ENCODE data around the gene CENPU.
"Not testable (repeated sequence)": the region's sequence is repeated elsewhere in the genome, so short reads cannot be mapped to it uniquely, and the experiment has no call there.

The CENPU gene

DNA sequence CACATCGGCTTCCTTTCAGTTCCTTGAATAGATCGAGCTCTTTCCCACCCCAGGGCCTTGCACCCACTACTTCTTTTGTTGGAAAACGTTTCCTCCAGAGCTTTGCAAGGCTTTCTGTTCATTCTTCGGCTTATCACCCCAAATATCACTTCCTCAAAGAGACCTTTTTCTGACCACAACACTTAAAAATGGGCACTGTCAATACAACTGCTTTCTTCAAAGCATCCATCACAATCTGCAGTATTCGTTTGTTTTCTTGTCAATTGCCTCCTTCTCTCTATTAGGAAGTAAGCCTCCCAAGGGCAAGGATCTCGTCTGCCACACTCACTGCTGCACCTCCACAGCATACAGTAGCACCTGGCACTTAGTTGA is 17.7 kb upstream of the CENPU start:
- no peak for DNase-seq

DNA sequence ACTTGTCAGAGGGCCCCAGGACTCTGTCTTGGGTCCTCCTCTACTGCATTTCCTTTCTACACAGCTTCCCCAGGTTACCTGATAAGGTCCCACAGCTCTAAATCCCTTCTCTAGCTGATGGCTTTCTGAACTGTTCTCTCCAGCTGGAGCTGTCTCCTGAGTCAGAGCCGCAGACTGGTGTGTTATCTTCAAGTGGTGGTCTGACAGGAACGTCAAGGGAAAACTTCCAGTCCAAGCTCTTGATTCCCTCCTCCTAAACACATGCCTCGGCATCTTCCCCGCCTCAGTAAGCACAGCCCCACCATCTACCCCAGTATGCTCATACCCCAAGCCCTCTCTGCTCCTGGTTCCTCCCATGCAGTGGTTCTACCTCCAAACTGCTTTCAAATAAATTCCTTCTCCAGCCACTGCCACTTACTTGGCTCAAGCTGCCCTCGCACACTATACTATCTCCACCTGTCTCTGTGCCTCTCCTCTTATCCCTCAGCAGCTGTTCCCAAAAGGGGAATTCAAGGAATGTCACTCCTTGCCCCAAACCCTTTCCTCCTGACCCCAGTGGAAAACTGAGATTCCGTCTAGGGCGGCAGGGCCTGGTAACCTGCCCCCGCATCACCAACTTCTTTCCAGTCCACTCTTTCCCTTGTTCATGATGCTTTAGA is 17.2 kb upstream of the CENPU start:
- no peak for DNase-seq

DNA sequence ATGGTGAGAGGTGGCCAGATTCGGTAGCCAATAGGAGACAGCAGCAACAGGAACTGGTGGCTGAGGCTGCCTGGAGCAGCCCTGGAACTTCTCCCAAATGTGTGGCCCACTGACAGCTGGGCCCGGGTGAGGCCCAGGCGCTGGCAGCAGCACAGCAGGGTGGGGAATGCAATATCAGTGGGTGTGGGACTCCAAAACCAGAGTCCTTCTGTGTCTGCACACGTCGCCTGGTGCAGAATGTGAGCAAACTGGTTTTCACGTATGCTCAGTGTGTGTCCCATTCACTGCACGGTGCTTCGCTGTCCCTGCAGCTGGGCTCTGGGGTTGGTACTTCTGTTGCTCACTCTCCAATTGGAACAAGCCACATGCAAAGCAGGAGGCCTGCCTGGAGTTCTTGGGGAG is 14.4 kb upstream of the CENPU start:
- no peak for DNase-seq

DNA sequence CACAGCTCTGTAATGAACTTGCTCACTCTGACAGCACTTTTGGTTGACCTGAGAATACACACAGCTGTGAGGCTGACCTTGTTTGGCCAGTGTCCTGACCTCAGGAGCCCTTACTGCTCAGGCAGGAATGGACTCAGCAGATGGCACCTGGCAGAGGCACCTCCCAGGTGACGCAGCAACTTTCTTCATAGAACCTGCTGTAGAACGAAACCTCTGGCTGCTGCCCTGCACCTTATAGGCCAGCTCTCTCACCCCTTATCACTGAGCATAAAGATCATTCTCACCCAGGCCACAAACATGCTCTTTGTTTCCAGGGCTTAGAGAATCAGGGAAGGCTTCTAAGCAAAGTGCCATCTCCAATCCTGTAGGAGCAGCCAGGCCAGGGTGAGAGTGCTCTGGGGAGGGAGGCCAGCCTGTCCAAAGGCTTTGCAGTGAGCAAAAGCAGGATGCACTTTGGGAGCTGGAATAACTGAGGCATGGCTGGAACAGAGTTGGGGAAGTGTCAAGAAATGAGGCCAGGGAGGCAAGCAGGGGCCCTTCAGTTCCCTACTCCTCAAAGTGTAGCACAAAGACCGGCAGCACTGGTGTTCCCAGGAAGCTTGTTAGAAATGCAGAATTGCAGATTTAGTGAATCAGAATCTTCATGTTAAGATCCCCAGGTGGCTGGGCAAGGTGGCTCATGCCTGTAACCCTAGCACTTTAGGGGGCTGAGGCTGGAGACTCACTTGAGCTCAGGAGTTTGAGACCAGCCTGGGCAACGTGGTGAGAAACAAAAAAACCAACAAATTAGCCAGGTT is 13.3 kb upstream of the CENPU start:
- DNase-seq: no peak

DNA sequence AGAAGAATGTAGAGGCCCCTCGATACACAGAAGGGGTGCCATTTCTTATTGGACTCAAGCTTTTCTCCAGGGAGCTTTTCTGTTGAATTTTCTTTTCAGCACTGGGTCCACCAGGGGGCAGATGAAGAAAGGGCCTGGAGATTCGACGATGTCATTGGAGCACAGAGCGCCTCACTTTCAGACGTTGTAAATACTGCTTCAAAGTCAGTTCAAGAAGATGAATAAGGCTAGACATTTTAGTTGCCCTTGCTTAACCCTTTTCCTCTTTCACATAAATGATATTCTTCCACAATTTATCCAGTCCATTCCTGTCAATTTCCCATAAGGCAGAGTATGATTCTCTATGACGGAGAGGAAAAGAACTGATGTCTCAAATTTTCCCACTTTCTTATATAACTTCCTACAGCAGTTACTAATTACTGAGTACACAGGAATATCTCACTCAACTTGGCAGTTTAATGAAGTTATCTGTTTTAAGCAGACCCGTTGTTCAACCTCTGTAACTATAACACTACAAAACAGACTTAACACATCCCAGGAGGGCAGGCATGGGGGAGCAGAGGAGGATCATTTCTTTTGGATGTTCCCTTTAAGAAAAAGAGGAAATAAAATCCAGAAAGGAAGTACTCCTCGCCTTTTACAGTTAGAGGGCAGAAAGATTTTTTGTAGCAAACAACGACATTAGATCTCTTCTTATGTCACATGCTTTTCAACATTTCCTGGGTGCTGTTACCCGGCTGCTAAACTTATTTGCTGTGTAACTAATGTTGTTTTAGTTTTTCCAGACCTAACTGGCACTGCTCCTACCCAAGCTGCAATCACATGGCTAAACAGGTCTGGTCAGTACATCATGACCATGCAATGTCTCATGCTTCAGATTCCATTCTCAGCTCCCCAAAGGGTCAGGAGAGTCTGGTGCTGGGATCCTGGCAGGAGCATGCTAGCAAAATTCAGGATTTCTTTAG is 12.2 kb upstream of the CENPU start:
- peak in 1 of 2 donors; percentile 81 for DNase-seq

DNA sequence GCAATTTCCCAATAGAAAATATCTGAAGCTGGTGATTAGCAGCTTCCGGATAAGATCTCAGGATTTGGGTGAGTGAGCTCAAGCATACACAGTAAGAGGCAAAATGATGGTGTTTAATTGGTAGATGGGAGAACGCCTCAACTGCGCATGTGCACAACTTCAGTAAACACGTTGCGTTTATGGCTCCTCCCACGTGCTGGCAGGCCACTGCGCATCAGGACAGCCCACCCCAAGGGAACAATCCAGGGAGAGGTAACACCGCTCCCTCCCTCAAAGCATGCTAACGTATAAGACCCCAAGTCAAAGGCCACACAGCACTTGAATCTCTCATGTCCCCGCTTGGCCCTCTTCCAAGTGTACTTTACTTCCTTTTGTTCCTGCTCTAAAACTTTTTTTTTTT is 10.3 kb upstream of the CENPU start:
- DNase-seq: no peak

DNA sequence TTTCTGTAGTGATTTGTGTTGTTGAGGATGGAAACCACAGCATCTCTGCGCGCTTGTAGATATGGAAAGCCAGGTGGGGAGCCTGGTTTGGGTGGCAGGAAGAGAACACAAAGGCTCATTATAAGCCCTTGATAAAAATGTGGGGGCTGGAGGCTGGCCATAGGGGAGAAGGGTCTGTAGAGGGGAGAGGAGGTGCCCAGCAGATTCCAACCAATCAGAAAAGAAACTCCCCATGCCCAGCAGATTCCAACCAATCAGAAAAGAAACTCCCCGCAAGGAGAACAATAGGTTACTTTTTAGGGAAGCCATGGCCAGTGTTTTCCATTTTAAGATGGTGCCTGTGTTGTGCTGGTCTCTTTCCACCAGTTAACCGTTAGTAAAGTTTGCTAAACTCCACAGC is 9.8 kb upstream of the CENPU start:
- DNase-seq: no peak

DNA sequence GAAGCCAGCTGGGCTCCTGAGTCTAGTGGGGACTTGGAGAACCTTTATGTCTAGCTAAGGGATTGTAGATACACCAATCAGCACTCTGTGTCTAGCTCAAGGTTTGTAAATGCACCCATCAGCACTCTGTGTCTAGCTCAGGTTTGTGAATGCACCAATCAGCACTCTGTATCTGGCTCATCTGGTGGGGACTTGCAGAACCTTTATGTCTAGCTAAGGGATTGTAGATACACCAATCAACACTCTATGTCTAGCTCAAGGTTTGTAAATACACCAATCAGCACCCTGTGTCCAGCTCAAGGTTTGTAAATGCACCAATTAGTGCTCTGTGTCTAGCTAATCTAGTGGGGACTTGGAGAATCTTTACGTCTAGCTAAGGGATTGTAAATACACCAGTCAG is 7.8 kb upstream of the CENPU start:
- DNase-seq: not testable (repeated sequence)

DNA sequence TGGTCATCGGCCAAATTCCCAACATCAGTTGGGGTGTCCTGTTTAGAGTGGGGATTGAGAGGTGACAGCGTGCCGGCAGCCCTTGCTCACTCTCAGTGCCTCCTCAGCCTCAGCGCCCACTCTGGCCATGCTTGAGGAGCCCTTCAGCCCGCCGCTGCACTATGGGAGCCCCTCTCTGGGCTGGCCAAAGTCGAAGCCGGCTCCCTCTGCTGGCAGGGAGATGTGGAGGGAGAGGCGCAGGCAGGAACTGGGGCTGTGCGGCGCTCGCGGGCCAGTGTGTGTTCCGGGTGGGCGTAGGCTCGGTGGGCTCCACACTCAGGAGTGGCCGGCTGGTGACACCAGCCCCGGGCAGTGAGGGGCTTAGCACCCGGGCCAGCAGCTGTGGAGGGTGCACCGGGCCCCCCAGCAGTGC is 7.1 kb upstream of the CENPU start:
- DNase-seq: no peak

DNA sequence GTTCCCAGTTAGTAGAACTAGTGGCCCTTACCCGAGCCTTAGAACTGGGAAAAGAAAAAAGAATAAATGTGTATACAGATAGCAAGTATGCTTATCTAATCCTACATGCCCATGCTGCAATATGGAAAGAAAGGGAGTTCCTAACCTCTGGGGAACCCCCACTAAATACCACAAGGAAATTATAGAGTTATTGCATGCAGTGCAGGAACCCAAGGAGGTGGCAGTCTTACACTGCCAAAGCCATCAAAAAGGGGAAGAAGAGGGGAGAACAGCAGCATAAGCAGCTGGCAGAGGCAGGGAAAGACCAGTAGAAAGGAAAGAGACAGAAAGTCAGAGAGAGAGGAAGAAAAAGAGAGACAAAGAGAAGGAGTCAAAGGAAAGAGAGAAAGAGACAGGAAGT is 5.7 kb upstream of the CENPU start:
- peak in 1 of 2 donors; percentile 59 for DNase-seq

DNA sequence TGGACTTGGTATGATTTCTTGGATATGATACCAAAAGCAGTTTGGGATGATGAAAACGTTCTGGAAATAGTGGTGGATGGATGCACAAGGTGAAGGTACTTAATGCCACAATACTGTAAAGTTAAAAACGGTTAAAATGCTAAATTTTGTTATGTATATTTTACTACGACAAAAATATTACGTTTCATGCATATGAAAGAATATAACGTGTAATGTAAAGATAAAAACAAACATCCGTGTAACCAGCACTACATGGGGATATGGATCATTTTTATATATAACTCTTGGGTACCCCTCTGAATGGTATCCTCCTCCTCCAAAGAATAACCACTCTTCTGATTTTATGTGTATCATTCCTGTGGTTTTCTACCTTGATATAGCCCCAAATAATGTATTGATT is 862 bp upstream of the CENPU start:
- DNase-seq: no peak

DNA sequence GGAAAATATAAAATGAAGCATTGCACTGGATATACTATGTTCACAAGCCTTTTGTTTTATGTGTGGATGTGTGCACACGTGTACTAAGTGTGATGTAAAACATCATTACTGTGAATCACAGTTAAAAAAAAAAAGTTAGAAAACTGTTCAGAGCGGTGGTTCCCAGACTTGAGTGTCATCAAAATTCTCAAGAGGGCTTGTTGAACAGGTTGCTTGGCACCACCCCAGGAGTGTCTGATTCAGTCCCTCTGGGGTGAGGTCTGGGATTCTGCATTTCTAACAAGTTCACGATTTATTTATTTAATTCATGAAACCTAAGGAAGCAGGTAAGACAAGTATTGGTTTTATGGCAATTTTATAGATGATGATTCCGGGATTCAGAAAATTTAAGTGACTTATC is 1.8 kb downstream of the CENPU start:
- DNase-seq: no peak

DNA sequence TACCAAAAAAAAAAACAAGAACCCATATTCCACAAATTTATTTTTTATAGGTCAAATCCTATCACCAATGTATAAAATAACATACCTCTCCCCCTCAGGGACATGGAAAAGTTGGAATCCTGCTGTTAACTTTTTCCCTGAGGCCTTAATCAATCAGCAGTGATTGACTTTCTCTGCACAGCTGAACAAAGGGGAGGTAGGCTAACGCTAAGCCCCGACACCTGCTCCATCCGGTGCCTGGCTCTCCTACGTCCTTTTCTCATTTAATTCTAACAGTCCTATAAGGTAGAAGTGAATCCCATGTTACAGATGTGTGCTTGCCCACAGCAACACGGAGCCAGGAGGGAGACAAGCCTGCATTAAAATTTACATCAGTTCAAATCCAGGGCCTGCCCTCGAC is 2.8 kb downstream of the CENPU start:
- DNase-seq: no peak

DNA sequence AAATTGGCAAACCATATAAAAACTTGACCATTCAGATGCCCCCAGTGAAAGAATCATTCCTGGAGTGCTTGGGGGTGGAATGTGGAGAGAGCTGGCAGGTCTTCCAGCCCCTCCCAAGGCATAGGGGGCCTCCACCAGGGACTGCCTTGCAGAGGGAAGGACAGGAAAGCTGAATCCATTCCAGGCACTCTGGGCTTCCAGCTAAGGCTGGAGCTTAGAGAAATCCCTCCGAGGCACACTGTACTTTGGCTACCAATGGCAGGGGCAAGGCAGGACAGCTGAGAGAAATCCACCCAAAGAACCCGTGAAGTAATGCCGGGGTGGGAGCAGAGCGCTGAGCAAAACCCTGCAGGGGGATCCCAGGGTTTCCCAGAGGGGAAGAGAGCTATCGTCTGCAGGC is 4.0 kb downstream of the CENPU start:
- no peak for DNase-seq

DNA sequence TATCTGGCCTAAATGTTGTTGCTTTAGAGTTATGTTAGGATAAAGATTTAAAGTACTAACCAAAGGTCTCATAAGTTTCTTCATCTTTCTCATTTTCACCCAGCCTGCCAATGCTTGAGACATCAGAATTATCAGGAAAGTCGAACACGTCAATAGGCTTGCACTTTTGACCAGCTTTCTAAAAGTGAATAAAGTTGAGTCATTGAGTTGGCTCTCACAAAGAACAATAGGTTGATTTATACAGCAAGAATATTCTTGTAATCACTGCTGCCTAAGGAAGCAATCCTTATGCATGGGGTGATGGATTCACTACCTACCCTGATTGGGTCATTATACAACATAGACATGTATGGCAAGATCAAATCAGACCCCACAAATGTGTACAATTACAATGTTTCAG is 5.0 kb downstream of the CENPU start:
- DNase-seq: no peak

DNA sequence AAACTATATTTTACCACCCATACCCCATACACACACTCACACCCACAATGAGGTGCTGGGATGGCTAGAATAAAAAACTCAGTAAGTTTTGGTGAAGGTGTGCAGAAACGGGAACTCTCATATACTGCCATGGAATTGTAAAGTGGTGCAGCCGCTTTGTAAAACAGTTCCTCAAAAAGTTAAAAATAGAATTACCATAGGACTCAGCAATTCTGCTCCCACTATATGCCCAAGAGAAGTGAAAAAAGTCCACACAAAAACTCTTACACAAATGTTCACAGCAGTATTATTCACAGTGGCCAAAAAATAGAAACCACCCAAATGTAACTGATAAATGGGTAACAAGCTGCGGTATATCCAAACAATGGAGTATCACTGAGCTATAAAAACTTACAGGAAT is 6.5 kb downstream of the CENPU start:
- DNase-seq: no peak

DNA sequence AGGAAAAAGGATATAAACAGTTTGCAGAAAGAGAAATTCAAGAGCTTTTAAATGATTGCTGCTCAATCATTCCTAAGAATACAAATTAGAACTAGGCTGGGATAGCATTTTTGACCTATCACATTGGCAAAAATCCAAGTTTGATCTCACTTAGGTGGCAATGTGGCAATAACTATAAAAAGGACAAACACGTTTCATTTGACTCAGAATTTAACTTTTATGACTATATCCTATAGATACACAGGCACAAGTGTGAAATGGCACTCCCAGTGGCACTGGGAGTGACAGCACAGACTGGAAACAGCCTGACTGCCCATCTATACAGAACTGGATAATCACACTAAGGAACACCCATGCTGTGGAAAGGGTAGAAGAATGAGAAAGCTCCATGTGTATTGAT is 11.1 kb downstream of the CENPU start:
- DNase-seq: no peak

DNA sequence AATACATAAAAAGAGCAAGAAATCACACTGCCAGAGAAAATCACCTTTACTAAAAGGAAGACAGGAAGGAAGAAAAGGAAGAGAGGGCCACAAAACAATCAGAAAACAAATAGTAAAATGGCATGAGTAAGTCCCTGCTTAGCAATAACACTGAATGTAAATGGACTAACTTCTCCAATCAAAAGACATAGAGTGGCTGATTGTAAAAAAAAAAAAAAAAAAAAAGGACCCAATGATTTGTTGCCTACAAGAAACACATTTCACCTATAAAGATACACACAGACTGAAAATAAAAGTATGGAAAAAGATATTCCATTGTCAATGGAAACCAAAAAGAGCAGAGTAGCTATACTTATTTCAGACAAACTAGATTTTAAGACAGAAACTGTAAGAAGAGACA is 12.6 kb downstream of the CENPU start:
- no peak for DNase-seq

DNA sequence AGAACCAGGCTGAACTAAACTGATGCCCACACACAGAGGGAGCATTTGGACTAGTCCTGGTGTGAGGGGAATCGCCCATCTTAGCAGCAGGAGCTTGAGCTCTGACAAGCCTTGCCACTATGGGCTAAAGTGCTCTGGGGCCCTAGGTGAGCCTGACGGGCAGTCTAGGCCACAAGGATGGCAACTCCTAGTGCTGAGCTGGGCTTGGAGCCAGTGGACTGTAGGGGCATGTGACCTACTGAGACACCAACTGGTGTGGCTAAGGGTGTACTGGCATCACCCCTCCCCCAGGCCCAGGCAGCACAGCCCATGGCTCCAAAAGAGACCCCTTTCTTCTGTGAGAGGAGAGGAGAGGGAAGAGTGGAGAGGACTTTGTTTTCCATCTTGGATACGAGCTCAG is 14.5 kb downstream of the CENPU start:
- DNase-seq: no peak

DNA sequence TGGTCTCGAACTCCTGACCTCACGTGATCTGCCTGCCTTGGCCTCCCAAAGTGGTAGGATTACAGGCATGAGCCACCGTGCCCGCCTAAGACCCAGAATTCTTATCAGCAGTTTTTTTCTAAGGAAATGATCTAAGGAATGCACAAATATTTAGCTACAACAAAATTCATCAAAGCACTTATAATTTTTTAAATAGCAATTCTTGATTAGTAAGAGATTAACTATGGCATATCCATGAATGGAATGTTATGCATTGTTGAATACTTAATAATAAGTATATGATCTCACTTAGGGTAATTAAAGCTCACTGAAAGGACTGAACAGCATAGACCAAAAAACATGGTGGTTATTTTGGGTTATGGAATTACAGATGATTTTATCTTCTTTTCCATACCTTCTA is 18.4 kb downstream of the CENPU start:
- DNase-seq: no peak

DNA sequence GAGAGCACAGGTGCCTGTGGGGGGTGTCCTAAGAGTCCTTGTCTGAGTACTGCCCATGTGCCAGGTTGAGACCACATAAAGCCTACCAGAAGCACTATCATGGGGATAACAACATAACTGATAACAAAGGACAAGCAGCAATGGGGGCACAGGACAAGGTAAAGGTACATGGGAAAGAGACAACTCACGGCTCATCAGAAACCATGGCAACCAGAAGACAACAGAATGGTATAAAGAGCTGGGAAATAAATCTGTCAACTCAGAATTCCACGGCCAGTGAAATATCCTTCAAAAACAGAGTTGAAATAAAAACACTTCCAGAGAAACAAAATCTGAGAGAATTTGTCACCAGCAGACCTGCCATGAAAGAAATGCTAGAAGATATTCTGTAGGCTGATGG is 20.0 kb downstream of the CENPU start:
- DNase-seq: no peak

DNA sequence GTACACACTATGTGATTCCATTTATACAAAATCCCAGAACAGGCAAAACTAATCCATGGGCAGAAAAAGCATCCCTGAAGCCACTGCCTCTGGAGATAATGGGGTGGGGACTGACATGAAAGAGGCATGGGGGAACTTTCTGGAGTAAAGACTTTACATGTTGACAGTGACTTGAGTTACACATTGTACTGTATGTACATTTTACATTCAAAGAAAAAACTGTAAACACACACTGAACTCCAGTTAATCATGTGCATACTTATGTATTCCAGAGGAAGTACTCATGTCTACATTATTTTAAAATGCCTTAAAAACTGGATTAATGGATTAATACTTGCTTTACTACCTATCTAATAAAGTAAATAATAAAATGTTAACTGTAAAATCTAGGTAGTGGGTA is 21.6 kb downstream of the CENPU start:
- DNase-seq: no peak

DNA sequence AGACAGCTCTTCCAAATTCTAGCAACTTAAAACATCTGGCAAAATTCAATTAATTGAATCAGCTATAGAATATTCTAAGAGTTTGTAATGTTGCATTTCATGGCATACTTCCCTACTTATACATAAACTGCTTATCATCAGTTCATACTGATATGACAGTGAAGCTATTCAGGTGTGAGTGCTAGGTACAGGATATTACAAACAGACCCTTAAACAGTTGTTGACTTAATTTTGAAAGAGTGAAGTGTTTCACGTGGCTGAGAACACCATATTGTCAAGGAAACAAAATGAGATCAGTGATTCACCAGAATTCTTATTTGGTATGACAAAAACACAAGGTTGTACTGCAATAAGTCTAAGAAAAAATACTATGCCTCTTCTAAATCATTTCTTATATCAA is 27.4 kb downstream of the CENPU start:
- DNase-seq: no peak

DNA sequence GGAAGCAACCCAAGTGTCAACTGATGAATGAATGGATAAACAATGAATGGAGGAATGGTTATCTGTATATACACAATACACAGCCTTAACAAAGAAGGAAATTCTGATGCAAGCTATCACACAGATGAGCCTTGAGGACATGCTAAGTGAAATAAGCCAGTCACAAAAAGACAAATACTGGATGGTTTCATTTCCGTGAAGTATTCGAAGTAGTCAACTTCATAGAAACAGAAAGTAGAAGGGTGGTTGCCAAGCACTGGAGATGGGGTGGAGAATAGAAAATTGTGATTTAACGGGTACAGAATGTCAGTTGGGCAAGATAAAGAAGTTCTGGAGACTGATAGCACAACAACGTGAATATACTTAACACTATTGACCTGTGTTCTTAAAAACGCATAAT is 28.2 kb downstream of the CENPU start:
- no peak for DNase-seq
